Keratinocyte (primary cell): ENCODE results near the gene SYNPR.

ENCODE experiments used
- CTCF ChIP-seq, 3 experiments: IDR thresholded peaks in 1 of 3; conservative IDR thresholded peaks in 1 of 3; optimal IDR thresholded peaks in 1 of 3; 2 replicates in 2 of 3; 3 replicates in 1 of 3; pipeline versions ENCODE3 to v1.5.1; 2011; ENCODE audit warnings: low read length in 3 of 3, mild to moderate bottlenecking in 3 of 3, moderate library complexity in 2 of 3, control low read depth in 1 of 3, inconsistent platforms in 1 of 3; ENCODE audit not compliant: insufficient read depth in 2 of 3; ENCODE audit errors: extremely low read depth in 1 of 3
- EZH2 ChIP-seq: IDR thresholded peaks from one replicate; pipeline ENCODE4 v1.6.1; 2012; ENCODE audit warnings: inconsistent platforms, mild to moderate bottlenecking, low read length, moderate library complexity

DNA sequence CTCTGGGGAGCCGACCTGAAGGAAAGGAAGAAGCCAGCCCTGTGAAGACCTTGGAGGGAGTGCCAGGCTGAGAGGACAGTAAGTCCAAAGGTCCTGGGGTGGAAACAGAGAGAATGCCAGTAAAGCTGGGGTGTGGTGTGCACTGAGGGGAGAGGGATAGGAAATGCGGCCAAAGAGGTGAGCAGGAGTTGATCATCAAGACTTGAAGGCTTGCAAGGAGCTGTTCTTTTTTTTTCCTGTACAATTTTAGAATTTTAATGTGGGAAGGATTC, 73.8 kb downstream of the SYNPR start:
- TF ChIP-seq CTCF (optimal IDR thresholded peaks at IDR 0.05 in 1 of 3, IDR thresholded peaks at IDR 0.05 in 1 of 3, conservative IDR thresholded peaks at IDR 0.05 in 1 of 3; ENCODE audit: extremely low read depth in 1 of 3, insufficient read depth in 2 of 3, low read length in 3 of 3) = no peak
- TF ChIP-seq EZH2 = no peak
